IPS-15b (cell line): ENCODE results near the gene SMIM5.

Source experiments
- H3K27me3 ChIP-seq: one replicate; pipeline ENCODE4 v1.6.1; 2013; ENCODE audit warnings: low read length; ENCODE audit not compliant: control insufficient read depth, insufficient read depth
- H3K36me3 ChIP-seq: one replicate; pipeline ENCODE4 v1.6.1; 2013; ENCODE audit warnings: low read length; ENCODE audit not compliant: control insufficient read depth, insufficient read depth
- H3K4me1 ChIP-seq: one replicate; pipeline ENCODE4 v1.6.1; 2013; ENCODE audit warnings: mild to moderate bottlenecking, low read length; ENCODE audit not compliant: control insufficient read depth, insufficient read depth
- H3K4me3 ChIP-seq: one replicate; pipeline ENCODE4 v1.5.1; 2013; ENCODE audit warnings: low read depth, low read length
- H3K9ac ChIP-seq: one replicate; pipeline ENCODE4 v1.6.1; 2013; ENCODE audit warnings: low read depth, mild to moderate bottlenecking, low read length
- H3K9me3 ChIP-seq: one replicate; pipeline ENCODE4 v1.6.1; 2013; ENCODE audit warnings: mild to moderate bottlenecking, low read length; ENCODE audit not compliant: control insufficient read depth, insufficient read depth

Gene SMIM5

DNA sequence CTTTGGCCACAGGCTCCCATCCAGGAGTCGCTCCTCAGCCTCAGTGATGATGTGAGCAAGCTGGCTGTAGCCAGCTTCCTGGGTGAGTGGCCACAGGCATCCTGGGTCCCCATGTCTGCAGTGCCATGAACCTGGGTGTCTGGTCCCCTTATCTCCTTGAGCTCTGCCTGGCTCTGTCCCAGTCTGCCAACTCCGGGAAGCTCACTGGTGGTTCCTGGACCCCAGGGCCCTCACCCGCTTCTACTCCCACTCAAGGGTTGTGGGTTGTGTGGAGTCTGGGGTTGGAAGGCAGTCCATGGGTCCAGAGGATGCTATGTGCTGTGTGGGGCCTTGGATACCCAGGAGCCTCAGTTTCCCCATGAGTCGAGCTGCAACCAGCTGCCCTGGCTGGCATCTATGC is 11.7 kb upstream of the SMIM5 start:
- H3K9ac ChIP-seq, result no peak overlapping the region
- no peak overlapping the region for H3K4me3 ChIP-seq
- no peaks in the 10 kb centered on the region for H3K9me3 ChIP-seq
- peaks cover 2% of the 10 kb centered on the region for H3K36me3 ChIP-seq
- H3K27me3 ChIP-seq, result no peaks in the 10 kb centered on the region
- no peaks in the 10 kb centered on the region for H3K4me1 ChIP-seq

DNA sequence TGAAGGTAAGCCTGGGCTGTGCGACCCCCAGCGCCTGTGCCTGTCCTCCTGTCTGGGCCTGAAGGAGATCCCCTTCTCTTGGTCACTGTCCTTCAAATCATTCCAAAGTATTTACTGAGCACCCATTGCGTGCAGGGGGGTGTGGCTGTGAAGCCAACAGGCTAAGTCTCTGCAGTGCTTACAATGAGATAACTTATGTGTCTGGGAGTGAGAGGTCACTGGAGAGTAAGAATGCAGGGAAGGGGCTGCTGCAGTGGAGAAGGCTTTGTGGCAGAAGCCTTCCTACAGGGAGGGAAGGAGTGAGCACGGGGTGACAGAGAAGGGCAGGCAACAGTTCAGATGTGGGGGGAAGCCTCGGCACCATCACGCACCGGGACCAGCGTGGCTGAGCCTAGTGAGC is 11.2 kb upstream of the SMIM5 start:
- H3K9ac ChIP-seq, result no peak overlapping the region
- peaks cover 2% of the 10 kb centered on the region for H3K36me3 ChIP-seq
- H3K9me3 ChIP-seq, result no peaks in the 10 kb centered on the region
- H3K4me1 ChIP-seq, result no peaks in the 10 kb centered on the region
- H3K27me3 ChIP-seq, result no peaks in the 10 kb centered on the region
- no peak overlapping the region for H3K4me3 ChIP-seq

DNA sequence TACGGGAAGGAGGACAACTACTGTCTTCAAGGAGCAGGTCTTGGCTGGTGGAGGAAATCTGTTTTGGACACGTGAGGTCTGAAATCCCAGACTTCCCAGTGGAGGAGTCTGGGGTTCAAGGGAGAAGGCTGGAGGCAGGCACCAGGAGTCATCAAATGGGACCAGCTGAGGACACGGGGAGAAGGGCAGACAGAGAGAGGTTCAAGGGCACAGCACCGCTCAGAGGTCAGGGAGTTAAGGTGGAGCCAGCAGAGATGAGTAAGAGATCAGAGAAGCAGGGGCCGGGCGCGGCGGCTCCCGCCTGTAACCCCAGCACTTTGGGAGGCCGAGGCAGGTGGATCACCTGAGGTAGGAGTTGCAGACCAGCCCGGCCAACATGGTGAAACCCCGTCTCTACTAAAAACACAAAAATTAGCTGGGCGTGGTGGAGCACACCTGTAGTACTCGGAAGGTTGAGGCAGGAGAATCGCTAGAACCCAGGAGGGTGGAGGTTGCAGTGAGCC is 10.4 kb upstream of the SMIM5 start:
- Histone ChIP-seq H3K4me3 (no peak overlapping the region), H3K36me3 (peaks cover 2% of the 10 kb centered on the region), H3K27me3 (no peaks in the 10 kb centered on the region), H3K4me1 (no peaks in the 10 kb centered on the region), H3K9ac (no peak overlapping the region), H3K9me3 (no peaks in the 10 kb centered on the region)

DNA sequence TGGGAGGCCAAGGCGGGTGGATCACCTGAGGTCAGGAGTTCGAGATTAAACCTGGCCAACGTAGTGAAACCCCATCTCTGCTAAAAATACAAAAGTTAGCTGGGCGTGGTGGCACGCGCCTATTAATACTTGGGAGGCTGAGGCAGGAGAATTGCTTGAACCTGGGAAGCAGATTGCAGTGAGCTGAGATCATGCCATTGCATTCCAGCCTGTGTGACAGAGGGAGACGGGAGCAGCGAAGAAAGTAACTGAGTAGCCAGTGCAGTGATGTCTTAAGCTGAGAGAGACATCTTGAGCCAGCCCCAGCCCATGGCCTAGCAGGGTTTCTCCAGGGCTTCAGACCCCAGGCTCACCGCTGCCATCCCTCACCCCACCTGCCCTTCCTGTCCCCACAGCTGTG is 9.8 kb upstream of the SMIM5 start:
- no peaks in the 10 kb centered on the region for H3K4me1 ChIP-seq
- H3K36me3 ChIP-seq, result peaks cover 2% of the 10 kb centered on the region
- no peaks in the 10 kb centered on the region for H3K27me3 ChIP-seq
- no peak overlapping the region for H3K9ac ChIP-seq
- H3K4me3 ChIP-seq, result no peak overlapping the region
- H3K9me3 ChIP-seq, result no peaks in the 10 kb centered on the region

DNA sequence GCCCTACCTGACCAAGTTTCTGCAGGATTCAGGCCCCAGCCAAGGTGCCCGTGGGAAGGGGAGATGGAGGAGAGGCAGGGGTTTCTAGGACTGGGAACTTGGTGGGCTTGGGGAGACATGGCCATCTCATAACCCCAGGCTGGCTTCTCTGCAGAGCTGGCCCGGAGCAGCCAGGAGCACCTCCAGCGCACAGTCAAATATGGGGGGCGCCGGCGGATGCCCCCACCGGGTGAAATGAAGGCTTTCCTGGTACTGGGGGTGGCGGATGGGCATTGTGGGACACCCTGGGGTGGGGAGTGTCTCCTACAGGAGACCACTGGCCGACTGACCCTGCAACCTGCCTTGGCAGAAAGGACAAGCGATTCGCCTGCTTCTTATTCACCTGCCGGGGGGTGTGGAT is 9.2 kb upstream of the SMIM5 start:
- Histone ChIP-seq H3K27me3 (no peaks in the 10 kb centered on the region), H3K4me3 (no peak overlapping the region), H3K4me1 (no peaks in the 10 kb centered on the region), H3K9me3 (no peaks in the 10 kb centered on the region), H3K9ac (no peak overlapping the region), H3K36me3 (peaks cover 2% of the 10 kb centered on the region)

DNA sequence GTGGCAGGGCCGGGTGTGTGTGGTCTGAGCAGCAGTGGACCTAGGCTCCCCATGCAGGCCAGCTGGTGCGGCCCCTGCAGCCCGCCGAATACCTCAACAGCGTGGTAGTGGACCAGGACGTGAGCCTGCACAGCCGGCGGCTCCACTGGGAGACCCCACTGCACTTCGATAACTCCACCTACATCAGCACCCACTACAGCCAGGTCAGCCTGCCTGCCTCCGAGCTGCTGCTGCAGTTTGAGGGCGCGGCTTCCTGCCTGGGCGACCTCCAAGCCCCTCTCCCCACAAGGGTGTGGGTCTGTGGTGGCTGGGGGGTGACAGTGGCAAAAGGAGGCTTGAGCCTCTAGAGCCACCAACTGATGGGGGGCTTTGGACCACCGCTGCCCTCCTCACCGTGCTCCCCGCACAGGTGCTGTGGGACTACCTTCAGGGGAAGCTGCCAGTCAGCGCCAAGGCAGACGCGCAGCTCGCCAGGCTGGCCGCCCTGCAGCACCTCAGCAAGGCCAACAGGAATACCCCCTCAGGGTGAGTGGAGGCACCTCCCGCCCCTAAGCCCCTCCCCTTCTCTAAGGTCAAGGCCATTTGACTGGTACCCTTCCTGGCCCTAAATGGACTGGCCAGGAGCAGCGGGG is 8.4 kb upstream of the SMIM5 start:
- H3K4me1 ChIP-seq, result no peaks in the 10 kb centered on the region
- no peak overlapping the region for H3K9ac ChIP-seq
- H3K4me3 ChIP-seq, result no peak overlapping the region
- H3K36me3 ChIP-seq, result peaks cover 2% of the 10 kb centered on the region
- H3K27me3 ChIP-seq, result no peaks in the 10 kb centered on the region
- no peaks in the 10 kb centered on the region for H3K9me3 ChIP-seq

DNA sequence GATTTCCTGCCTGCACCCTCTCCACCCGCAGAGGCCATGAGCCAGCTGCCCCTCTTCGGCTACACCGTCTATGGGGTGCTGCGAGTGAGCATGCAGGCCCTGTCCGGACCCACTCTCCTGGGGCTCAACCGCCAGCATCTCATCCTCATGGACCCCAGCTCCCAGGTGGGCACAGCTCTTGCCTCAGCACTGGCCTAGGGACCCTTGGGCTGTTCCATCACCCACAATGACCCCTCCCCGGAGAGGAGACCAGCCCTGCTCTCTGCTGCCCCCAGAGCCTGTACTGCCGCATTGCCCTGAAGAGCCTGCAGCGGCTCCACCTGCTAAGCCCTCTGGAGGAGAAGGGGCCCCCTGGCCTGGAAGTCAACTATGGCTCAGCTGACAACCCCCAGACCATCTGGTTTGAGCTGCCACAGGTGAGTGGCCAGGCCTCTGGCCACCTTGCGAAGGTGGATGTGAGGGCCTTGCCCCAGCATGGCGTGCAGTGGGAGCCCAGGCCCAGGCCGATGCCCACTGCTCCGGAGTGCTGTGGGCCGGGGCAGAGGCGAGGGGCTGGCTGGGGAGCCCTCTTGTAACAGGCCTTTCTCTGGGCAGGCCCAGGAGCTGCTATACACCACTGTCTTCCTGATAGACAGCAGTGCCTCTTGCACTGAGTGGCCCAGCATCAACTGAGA is 7.3 kb upstream of the SMIM5 start:
- no peaks in the 10 kb centered on the region for H3K27me3 ChIP-seq
- no peaks in the 10 kb centered on the region for H3K4me1 ChIP-seq
- no peak overlapping the region for H3K9ac ChIP-seq
- no peaks in the 10 kb centered on the region for H3K9me3 ChIP-seq
- peaks cover 2% of the 10 kb centered on the region for H3K36me3 ChIP-seq
- no peak overlapping the region for H3K4me3 ChIP-seq

DNA sequence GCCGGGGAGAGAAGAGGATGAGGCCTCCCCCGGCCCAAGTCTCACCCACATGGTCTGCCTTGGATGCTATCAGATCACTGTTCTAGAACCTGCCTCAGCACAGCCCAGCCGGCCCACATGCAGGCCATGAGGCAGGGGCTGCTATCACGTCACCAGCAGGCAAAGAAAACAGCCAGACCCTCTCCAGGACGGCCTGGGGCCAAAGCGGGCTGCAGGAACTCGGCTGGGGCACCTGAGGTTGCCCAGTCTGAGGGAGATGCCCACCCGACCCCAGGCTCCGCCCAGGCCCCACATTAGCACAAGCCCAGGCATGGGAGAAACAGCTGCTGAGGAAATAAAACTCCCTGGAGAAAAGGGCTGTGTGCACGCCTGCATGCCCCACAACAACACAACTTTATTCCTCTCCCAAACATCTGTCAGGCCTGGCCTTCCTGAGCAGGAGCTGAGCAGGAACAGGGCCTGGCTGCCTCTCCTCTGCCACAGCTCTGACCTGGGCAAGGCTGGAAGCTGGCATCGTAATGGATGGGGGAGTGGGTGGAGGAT is 6.7 kb upstream of the SMIM5 start:
- Histone ChIP-seq H3K27me3 (no peaks in the 10 kb centered on the region), H3K36me3 (peaks cover 9% of the 10 kb centered on the region), H3K9ac (no peak overlapping the region), H3K9me3 (no peaks in the 10 kb centered on the region), H3K4me1 (no peaks in the 10 kb centered on the region), H3K4me3 (no peak overlapping the region)

DNA sequence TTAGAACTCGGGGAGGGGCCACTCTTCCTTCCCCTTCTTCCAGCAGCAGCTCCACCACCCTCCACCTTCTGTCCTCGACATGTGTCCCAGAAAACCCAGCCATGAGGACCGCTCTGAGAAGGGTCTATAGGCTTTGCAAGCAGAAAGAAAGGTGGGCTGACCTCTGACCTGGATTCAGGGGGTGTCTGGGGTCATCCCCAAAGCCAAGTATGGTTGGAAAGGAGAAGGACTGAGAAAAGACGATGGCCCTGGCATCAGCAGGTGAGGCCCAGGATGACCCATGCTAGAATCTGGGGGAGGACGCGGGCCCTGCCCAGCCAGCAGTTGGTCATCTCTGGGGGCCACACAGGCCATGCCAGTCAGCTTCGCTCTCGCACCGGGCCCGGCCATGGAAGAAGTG is 6.1 kb upstream of the SMIM5 start:
- no peaks in the 10 kb centered on the region for H3K9me3 ChIP-seq
- no peak overlapping the region for H3K9ac ChIP-seq
- H3K4me1 ChIP-seq, result no peaks in the 10 kb centered on the region
- H3K36me3 ChIP-seq, result peaks cover 12% of the 10 kb centered on the region
- H3K27me3 ChIP-seq, result no peaks in the 10 kb centered on the region
- no peak overlapping the region for H3K4me3 ChIP-seq

DNA sequence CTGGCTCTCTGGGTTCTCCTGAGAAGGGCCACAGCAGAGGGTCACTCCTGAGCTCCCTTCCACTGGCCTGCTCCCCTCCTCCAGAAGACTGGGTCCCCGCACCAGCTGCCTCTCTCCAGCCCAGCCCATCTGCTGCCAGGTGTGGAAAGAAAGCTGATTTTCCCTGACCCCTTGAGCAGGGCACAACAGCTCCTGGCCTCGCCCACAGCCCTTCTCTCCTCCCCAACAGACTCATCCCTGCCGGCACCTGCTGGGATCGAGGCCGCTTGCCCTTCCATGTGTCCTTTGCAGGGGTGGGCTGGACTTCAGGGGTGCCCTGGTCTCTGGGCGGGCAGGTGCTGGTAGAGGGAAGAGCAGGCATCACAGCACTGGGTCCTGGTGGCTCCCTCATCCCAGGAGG is 4.8 kb upstream of the SMIM5 start:
- no peak overlapping the region for H3K4me3 ChIP-seq
- H3K36me3 ChIP-seq, result peaks cover 12% of the 10 kb centered on the region
- peaks cover under 1% of the 10 kb centered on the region for H3K4me1 ChIP-seq
- no peak overlapping the region for H3K9ac ChIP-seq
- H3K9me3 ChIP-seq, result no peaks in the 10 kb centered on the region
- H3K27me3 ChIP-seq, result no peaks in the 10 kb centered on the region

DNA sequence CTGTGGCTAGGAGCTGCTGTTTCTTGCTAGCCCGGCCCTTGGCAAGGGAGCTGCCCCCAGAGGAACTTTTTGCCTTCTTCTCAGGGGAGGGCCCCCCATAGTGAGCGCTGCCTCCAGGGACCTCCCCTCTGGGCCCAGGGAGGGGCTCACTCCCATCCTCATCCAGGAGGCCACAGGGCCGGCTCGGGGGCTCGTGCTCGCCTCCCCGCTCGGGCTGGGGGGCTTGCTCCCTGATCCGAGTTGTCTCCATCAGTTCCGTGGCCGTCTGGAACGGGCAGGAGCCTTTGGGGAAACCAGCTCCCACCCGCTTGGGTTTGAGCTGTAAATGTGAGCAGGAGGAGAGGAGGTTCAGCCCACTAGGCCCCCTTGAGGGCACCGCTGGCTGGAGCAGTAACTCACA is 4.1 kb upstream of the SMIM5 start:
- Histone ChIP-seq H3K9ac (no peak overlapping the region), H3K36me3 (peaks cover 12% of the 10 kb centered on the region), H3K27me3 (no peaks in the 10 kb centered on the region), H3K4me1 (peaks cover 4% of the 10 kb centered on the region), H3K9me3 (no peaks in the 10 kb centered on the region), H3K4me3 (no peak overlapping the region)
